HUDEP-2 (cell line): ENCODE data around the gene ZNF100.
"Not testable (repeated sequence)": the region's sequence is repeated elsewhere in the genome, so short reads cannot be mapped to it uniquely, and the experiment has no call there.

Source experiments
- DNase-seq, 76 experiments: peaks; one replicate each; lab custom pipeline; 2025; ENCODE audit not compliant: unreplicated experiment in 76 of 76; lab: John Stamatoyannopoulos, UW

The ZNF100 gene

GRCh38 chr19:21705393-21705792 is 62.0 kb downstream of the ZNF100 start:
- DNase-seq, result no peak

GRCh38 chr19:21704320-21704719 is 63.1 kb downstream of the ZNF100 start:
- DNase-seq, result no peak

GRCh38 chr19:21699197-21699596 is 68.2 kb downstream of the ZNF100 start:
- DNase-seq, result no peak

GRCh38 chr19:21698215-21698614 is 69.2 kb downstream of the ZNF100 start:
- peak in 24 of 76 experiments; percentile 1 to 64 (median 32) for DNase-seq

GRCh38 chr19:21697698-21698097 is 69.7 kb downstream of the ZNF100 start:
- no peak for DNase-seq

GRCh38 chr19:21694171-21694906 is 73.0 kb downstream of the ZNF100 start:
- peak in 7 of 76 experiments; percentile 13 to 37 (median 28) for DNase-seq

- DNase-seq, result no peak
Measured at GRCh38 chr19:21693399-21693798, 74.0 kb downstream of the ZNF100 start.

- DNase-seq, result no peak
Measured at GRCh38 chr19:21691661-21692060, 75.7 kb downstream of the ZNF100 start.

- DNase-seq, result no peak
Measured at GRCh38 chr19:21688464-21688863, 78.9 kb downstream of the ZNF100 start.

GRCh38 chr19:21680671-21681070 is 86.7 kb downstream of the ZNF100 start:
- no peak for DNase-seq

GRCh38 chr19:21680026-21680425 is 87.4 kb downstream of the ZNF100 start:
- DNase-seq, result no peak

GRCh38 chr19:21677696-21678418 is 89.5 kb downstream of the ZNF100 start:
- DNase-seq, result no peak

- DNase-seq, result no peak
Measured at GRCh38 chr19:21674454-21674853, 92.9 kb downstream of the ZNF100 start.

- not testable (repeated sequence) for DNase-seq
Measured at GRCh38 chr19:21673479-21673878, 93.9 kb downstream of the ZNF100 start.
